PFSK-1 (cell line): ENCODE data around the gene MAIP1.

Experiments used
- POLR2AphosphoS5 ChIP-seq: IDR thresholded peaks from 2 replicates; pipeline ENCODE4 v1.6.1; 2012; ENCODE audit warnings: low read depth, mild to moderate bottlenecking, control low read depth, low read length, moderate library complexity
- SIN3A ChIP-seq: IDR thresholded peaks from 2 replicates; pipeline ENCODE4 v1.6.1; 2012; ENCODE audit warnings: mild to moderate bottlenecking, low read length, moderate library complexity, borderline replicate concordance; ENCODE audit not compliant: insufficient read depth
- TAF1 ChIP-seq: IDR thresholded peaks from 2 replicates; pipeline ENCODE4 v1.6.1; 2012; ENCODE audit warnings: low read length, control low read depth, borderline replicate concordance; ENCODE audit not compliant: insufficient read depth
- TF ChIP-seq, protein P1 (sequence below), 2 experiments: IDR thresholded peaks; 2 replicates each; pipeline versions ENCODE4 v1.6.1 to v1.8.0; 2011 to 2012; ENCODE audit warnings: low read depth in 2 of 2, low read length in 2 of 2, control low read depth in 1 of 2, inconsistent platforms in 1 of 2, mild to moderate bottlenecking in 1 of 2, moderate library complexity in 1 of 2; ENCODE audit not compliant: insufficient read depth in 1 of 2

DNA sequence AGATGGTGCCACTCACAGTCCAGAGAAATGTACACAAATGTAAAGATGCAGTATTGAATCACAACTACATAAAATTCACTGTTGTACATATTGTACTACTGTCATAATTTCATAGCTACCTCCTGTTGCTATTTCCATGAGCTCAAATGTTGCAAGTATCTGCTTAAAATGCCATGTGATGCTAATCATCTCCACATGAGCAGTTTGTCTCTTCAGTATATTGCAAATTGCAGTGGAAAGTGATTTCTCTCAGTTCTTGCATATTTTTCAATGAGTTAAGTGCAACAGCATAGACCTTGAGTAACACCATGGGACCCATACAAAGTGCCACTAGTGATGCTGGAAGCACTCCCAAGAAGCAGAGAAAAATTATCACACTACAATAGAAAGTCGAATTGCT lies 51.9 kb downstream of the MAIP1 start:
- no peak for TF ChIP-seq POLR2AphosphoS5
- TF ChIP-seq TAF1: no peak
- TF ChIP-seq, protein P1, sequence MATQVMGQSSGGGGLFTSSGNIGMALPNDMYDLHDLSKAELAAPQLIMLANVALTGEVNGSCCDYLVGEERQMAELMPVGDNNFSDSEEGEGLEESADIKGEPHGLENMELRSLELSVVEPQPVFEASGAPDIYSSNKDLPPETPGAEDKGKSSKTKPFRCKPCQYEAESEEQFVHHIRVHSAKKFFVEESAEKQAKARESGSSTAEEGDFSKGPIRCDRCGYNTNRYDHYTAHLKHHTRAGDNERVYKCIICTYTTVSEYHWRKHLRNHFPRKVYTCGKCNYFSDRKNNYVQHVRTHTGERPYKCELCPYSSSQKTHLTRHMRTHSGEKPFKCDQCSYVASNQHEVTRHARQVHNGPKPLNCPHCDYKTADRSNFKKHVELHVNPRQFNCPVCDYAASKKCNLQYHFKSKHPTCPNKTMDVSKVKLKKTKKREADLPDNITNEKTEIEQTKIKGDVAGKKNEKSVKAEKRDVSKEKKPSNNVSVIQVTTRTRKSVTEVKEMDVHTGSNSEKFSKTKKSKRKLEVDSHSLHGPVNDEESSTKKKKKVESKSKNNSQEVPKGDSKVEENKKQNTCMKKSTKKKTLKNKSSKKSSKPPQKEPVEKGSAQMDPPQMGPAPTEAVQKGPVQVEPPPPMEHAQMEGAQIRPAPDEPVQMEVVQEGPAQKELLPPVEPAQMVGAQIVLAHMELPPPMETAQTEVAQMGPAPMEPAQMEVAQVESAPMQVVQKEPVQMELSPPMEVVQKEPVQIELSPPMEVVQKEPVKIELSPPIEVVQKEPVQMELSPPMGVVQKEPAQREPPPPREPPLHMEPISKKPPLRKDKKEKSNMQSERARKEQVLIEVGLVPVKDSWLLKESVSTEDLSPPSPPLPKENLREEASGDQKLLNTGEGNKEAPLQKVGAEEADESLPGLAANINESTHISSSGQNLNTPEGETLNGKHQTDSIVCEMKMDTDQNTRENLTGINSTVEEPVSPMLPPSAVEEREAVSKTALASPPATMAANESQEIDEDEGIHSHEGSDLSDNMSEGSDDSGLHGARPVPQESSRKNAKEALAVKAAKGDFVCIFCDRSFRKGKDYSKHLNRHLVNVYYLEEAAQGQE (IDR thresholded peaks at IDR 0.05; ENCODE audit: insufficient read depth in 1 of 2, low read depth in 2 of 2, low read length in 2 of 2): no peak
- no peak for TF ChIP-seq SIN3A
